Activated gamma-delta T cell treated with Interleukin-2 at 50 U/mL for 16 hours (primary cell): ENCODE results near the gene SLC9A6.
"Not testable (repeated sequence)": the region's sequence is repeated elsewhere in the genome, so short reads cannot be mapped to it uniquely, and the experiment has no call there.

Experiments
- DNase-seq: peaks from one replicate; pipeline ENCODE4 v3.0.0-alpha.2; 2020

SLC9A6 gene

DNA sequence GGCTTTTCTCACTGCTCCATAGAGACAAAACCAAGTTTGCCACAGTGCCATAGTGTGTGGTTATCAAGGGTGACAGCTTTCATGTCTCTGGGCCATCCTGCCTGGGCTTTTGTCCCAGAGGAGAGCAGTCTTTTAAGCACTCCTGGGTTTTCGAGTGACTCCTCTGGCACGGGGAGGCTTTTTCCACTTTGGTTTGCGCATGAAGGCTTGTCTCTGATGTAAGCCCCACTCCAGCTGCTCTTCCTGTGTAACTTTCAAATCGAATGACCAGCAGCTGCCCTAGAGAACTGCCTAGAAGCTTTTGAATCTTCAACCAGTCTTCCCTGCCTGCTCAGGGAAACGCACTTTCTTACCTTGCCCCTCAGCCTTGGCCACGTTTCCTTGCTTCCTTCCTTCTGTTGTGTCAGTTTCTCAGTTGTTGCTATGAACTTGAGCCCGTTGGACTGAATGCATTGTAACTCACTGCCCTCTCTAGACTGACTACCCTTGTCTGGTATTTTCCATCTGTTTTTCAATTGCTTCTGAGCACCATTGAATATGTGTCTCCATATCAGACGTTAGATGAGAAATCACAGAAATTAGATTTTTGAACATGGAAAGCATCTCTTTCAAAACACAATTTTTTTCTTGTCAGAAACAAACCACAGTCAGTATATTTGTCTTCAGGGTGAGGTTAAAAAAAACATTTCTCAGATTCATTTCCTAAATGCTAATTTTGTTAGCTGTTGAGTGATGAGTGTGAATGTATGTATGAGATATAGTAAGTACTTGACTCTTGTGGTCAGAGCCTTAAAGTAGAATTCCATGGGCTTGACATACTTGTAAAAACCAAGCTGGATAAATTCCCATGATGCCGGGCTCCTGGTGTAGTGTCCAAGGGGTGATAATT is 45.3 kb downstream of the SLC9A6 start:
- DNase-seq, result no peak

DNA sequence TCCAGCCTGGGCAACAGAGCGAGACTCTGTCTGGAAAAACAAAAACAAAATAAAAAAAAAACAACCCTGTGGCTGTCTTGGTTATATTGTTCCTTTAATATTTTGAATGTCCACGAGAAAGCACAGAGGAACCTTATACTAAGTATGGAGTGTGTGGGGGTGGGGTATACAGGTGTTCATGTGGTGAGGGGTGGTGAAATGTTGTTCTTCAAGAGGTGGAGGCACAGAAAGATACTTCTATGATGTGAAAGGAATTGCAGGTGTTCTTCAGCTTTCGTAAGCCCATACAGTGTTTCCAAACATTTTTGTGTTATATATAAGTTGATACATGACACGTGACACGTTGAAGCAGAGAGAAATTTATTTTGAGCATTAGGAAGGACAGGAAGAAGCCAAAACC is 46.4 kb downstream of the SLC9A6 start:
- DNase-seq, result no peak

DNA sequence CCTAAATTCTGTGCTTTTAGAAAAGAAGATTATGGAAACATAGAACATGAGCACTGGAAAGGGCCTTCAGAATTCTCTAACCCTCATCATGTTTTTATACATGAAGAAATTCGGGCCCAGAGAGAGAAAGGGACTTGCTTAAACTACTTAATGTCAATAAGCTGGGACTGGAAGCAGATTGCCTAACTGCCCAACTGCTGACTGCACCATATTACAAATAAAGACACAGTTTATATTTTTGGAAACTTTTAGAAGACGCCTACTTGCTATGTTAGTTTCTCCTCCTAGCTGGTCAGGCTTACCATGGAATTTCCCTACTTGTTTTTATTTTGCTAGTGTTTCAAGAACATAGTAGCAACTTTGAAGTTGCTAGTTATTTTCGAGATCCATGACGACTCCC is 47.1 kb downstream of the SLC9A6 start:
- DNase-seq, result no peak

DNA sequence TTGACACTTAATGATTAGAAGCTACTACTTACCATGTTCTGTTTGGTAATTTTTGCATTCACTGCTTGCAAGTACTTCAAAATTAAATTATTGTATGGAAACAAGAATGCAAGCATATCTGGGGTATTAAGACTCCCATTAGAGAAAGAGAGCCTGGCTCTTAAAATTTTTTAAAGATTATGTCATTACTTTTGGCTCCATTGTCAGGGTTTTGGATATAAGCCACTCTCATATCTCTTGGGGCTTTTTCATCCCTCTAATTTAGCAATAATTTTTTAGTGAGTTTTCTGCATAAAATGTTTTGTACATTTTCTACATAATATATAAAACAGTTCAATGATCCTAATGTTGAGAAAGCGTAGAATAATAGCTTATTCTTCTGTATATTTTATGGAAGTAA is 49.4 kb downstream of the SLC9A6 start:
- no peak for DNase-seq

GRCh38 chrX:136035663-136036062 is 50.4 kb downstream of the SLC9A6 start:
- DNase-seq, result no peak

GRCh38 chrX:136039485-136039884 is 54.2 kb downstream of the SLC9A6 start:
- DNase-seq, result no peak

- DNase-seq, result no peak
These were observed 54.7 kb downstream of the SLC9A6 start for GRCh38 chrX:136039968-136040367.

GRCh38 chrX:136041254-136041812 is 56.1 kb downstream of the SLC9A6 start:
- DNase-seq, result no peak

- DNase-seq, result no peak
These were observed 59.8 kb downstream of the SLC9A6 start for GRCh38 chrX:136045008-136045407.

DNA sequence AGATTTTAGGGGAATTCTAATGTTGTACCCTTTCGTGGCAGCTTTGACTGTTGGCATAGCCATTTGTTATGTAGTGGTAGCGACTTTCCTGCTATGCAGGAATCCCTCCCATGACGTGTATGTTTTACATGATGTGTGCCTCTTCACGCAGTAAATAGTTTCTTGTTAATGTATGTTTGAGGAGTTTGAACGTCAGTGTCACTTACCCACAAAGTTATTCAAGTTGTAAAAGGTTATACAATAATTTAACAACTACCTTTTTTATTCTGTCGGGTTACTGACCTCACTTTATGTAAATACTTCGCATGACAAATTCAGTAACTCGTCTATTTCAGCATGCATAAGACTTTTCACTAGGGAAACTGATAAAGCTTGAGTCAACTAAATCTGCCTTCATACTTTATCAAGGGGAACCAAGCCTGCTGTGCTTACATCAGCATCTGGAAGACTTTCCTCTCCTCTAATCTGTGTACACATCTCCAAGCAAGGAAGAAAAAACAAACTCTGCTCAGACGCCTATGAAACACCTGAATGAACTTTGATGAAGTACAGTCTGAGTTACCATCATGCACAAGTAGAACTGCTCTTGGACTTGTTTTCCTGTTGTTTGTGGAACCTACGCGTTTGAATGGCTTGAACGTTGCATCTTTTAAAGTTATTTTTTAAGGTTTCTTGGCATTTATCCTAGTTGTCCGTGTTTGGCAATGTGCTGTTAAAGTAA is 61.2 kb downstream of the SLC9A6 start:
- no peak for DNase-seq

GRCh38 chrX:136047016-136047642 is 61.9 kb downstream of the SLC9A6 start:
- no peak for DNase-seq

GRCh38 chrX:136047969-136048368 is 62.7 kb downstream of the SLC9A6 start:
- no peak for DNase-seq

DNA sequence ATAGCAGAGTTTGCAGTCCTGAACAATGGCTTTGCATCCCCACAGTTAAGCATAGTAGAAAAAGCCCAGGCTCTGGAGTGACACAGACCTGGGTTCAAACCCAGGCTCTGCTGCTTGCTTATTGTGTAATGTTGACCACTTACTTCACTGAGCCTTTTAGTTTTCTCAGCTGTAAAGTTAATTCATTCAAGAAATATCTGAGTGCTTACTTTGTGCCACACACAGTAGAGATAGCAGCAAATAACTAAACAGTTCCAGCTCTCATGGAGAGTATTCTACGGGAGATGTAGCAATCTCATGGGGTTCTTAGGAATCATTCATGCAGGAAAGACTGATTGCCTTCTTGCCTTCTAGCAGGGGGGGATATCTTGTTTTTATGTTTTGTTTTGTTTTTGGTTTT is 63.2 kb downstream of the SLC9A6 start:
- DNase-seq, result no peak

- no peak for DNase-seq
These were observed 64.4 kb downstream of the SLC9A6 start for GRCh38 chrX:136049608-136050007.

GRCh38 chrX:136050875-136051274 is 65.6 kb downstream of the SLC9A6 start:
- not testable (repeated sequence) for DNase-seq

GRCh38 chrX:136051611-136052010 is 66.4 kb downstream of the SLC9A6 start:
- DNase-seq, result no peak

DNA sequence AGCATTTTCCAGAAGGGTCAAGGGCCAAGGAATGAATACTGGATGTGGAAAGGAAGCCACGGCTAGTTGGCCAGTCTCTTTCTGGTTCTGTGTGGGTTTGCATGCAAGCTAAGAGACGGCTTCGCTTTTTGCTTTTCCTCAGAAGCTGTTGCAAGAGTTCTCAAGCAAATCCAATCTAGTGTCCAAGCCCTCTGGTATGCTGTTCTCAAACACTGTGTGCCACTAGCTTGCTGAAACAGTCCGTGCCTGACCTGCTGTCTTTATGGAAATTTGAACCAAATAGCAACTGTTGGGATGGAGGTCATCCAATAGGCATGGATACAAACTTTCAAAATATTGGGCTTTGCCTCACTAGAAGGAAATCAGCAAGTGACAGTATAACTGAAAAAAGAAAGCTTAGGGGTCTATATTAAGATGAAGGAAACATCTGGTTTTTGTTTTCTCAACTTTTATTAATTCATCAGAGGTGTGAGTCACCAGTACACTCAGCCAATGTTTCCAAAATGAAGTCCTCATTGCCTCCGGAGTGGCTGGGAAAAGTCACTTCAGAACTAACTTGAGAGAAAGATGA is 70.5 kb downstream of the SLC9A6 start:
- no peak for DNase-seq

DNA sequence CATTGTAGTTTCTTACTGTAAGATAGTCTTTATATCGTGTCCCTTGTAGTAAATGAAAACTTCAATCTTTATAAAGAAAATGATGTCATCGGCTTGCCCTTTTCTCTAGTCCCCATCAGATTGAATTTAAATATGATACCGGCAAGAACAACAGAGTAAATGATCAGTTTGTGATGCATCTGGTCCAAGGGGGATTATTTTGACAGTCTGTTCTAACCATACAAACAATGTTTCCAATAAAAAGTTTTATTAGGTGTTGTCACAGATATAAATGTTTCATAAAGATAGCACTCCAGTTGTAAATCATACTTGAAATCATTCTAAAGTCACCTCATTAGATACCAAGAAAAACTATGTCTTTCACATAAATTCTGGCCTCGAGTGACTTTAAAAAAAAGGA is 72.3 kb downstream of the SLC9A6 start:
- no peak for DNase-seq

- DNase-seq, result no peak
These were observed 74.1 kb downstream of the SLC9A6 start for GRCh38 chrX:136059350-136059749.

DNA sequence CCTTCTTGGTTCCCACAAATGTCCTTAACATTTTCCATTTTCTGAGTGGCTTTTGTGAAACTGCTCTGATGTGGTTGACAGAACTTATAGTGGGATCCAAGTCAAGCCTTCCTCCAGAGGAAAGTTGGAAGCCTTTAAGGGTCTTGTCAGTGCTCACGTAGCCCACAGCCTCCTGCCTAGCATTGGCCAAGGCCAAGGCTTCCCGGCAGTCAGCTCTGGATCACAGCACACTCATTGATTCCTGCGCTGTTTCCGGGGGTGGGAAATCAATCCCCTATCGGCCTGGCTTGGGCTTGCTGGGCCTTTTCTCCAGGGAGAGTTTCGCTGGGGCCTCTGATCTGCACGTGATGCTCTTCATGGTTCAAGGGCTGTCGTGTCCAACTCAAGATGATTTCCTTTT is 76.1 kb downstream of the SLC9A6 start:
- no peak for DNase-seq

DNA sequence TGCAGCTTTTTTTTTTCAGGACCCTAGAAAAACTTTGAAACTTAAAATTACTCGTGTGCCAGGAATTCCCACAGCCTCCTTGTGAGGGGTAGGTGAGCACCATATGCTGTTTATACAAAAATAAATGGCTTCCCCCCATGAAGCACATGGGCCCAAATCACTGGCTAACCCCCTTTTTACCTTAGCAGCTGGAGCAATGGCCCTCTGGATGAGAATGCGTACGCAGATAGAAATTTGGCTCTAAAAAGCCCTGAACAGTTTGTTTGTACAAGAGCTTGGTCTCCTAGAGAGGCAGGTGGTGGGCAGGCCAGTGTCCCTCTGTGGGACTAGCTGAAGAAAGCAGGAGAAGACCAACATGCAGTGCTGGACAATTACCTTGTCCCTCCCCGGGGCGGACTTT is 76.5 kb downstream of the SLC9A6 start:
- no peak for DNase-seq

- no peak for DNase-seq
These were observed 78.3 kb downstream of the SLC9A6 start for GRCh38 chrX:136063340-136064079.
